GM19099 (cell line): Measurements from ENCODE around the gene MUC5B.

ENCODE experiments used
- POLR2A ChIP-seq: IDR thresholded peaks from 3 replicates; pipeline ENCODE4 v1.6.1; 2011; ENCODE audit warnings: low read depth; ENCODE audit not compliant: insufficient read length; ENCODE audit errors: extremely low read depth

The MUC5B gene

GRCh38 chr11:1201395-1202153 lies 21.3 kb upstream of the MUC5B start:
- TF ChIP-seq POLR2A = no peak

- TF ChIP-seq POLR2A = no peak
Observed at GRCh38 chr11:1202154-1202775, 20.6 kb upstream of the MUC5B start.

- TF ChIP-seq POLR2A = no peak
Observed at GRCh38 chr11:1202776-1203504, 19.9 kb upstream of the MUC5B start.

- no peak for TF ChIP-seq POLR2A
Observed at GRCh38 chr11:1203505-1204271, 19.2 kb upstream of the MUC5B start.

- TF ChIP-seq POLR2A = no peak
Observed at GRCh38 chr11:1204381-1205101, 18.3 kb upstream of the MUC5B start.

GRCh38 chr11:1205121-1205986 lies 17.5 kb upstream of the MUC5B start:
- TF ChIP-seq POLR2A = no peak

- TF ChIP-seq POLR2A = no peak
Observed at GRCh38 chr11:1205987-1206331, 16.9 kb upstream of the MUC5B start.

GRCh38 chr11:1206391-1207271 lies 16.2 kb upstream of the MUC5B start:
- TF ChIP-seq POLR2A = no peak

GRCh38 chr11:1207401-1208143 lies 15.3 kb upstream of the MUC5B start:
- no peak for TF ChIP-seq POLR2A

GRCh38 chr11:1208144-1208393 lies 14.8 kb upstream of the MUC5B start:
- TF ChIP-seq POLR2A = no peak

GRCh38 chr11:1208394-1209261 lies 14.2 kb upstream of the MUC5B start:
- TF ChIP-seq POLR2A = no peak
